WTC11 (cell line): Measurements from ENCODE around the gene GNG14.

Experiments used
- ATF3 ChIP-seq: sonication (generic); formaldehyde crosslinking; conservative IDR thresholded peaks from 2 replicates; pipeline ENCODE4 v1.8.1; 2022; ENCODE audit warnings: mild to moderate bottlenecking, missing genetic modification reagents
- CTCF ChIP-seq: fragments of 200-600 bp; IDR thresholded peaks from 2 replicates; pipeline ENCODE4 v1.8.0; 2022; ENCODE audit warnings: antibody characterized with exemption
- E2F4 ChIP-seq: sonication (generic); formaldehyde crosslinking; IDR thresholded peaks from 2 replicates; pipeline ENCODE4 v1.8.1; 2022; ENCODE audit warnings: low read depth, mild to moderate bottlenecking, moderate library complexity, missing genetic modification reagents, borderline replicate concordance
- ETV6 ChIP-seq: sonication (generic); formaldehyde crosslinking; IDR thresholded peaks from 2 replicates; pipeline ENCODE4 v1.8.1; 2022; ENCODE audit warnings: mild to moderate bottlenecking, missing genetic modification reagents
- MAX ChIP-seq: sonication (generic); formaldehyde crosslinking; IDR thresholded peaks from 2 replicates; pipeline ENCODE4 v1.8.0; 2022; ENCODE audit warnings: mild to moderate bottlenecking, missing genetic modification reagents
- SP1 ChIP-seq: sonication (generic); formaldehyde crosslinking; conservative IDR thresholded peaks from 2 replicates; pipeline ENCODE4 v1.8.1; 2022; ENCODE audit warnings: missing genetic modification reagents
- ZBTB21 ChIP-seq: sonication (generic); formaldehyde crosslinking; IDR thresholded peaks from 2 replicates; pipeline ENCODE4 v1.8.1; 2023; ENCODE audit warnings: mild to moderate bottlenecking, missing genetic modification reagents, borderline replicate concordance

- no peak for TF ChIP-seq SP1 (CRISPR knock-in tag)
- no peak for TF ChIP-seq CTCF
- TF ChIP-seq ZBTB21, result no peak
- TF ChIP-seq ATF3 (CRISPR knock-in tag), result no peak
- no peak for TF ChIP-seq E2F4 (CRISPR knock-in tag)
- TF ChIP-seq MAX, result no peak
- no peak for TF ChIP-seq ETV6
These were observed 7.7 kb downstream of the GNG14 start for GRCh38 chr19:12695514-12695913.
